ENCODE data around the gene NEMP1.

GRCh38 chr12:57078519-57079404, at the start of gene NEMP1:
- TF ChIP-seq CTCF (optimal IDR thresholded peaks at IDR 0.05 in 1 of 3, IDR thresholded peaks at IDR 0.05 in 1 of 3, conservative IDR thresholded peaks at IDR 0.05 in 1 of 3; ENCODE audit: extremely low read depth in 1 of 3, insufficient read depth in 2 of 3, low read length in 3 of 3) (no peak), EZH2 (IDR thresholded peaks at IDR 0.05; ENCODE audit: low read length) (no peak)
